Measurements from ENCODE around the gene FOXK1.
A peak's percentile ranks its signal among the peaks of the same experiment; 100 is the strongest.

FOXK1 gene

GRCh38 chr7:4725014-4725849 lies 43.1 kb downstream of the FOXK1 start:
- DNase-seq: no peak

DNA sequence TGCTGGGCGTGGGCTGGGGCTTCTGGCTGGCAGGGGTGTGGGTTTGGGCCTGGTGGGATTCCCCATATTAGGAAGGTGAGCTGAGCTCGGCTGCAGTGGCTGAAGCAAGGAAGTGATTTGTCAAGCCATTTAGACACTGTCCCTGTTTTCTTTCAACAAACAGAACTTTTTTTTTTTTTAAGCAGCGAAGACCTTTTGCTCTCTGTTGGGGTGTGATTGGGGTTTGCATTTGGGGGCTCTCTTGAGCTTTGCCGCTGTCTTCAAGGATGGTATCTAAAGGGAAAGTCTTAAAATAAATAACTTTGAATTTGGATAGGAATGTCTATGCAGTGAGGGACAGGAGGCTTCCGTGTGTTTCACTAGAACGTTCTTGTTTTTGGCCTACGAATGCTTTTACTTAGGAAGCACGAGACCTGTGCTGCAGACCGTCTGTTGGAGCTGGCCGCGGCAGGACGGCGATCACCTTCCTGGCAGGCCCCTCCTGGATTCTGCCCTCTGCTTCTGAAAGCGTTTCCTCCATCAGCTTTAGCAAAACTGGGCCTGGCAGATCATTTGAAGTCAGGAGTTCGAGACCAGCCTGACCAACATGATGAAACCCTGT lies 43.9 kb downstream of the FOXK1 start:
- no peak for DNase-seq

DNA sequence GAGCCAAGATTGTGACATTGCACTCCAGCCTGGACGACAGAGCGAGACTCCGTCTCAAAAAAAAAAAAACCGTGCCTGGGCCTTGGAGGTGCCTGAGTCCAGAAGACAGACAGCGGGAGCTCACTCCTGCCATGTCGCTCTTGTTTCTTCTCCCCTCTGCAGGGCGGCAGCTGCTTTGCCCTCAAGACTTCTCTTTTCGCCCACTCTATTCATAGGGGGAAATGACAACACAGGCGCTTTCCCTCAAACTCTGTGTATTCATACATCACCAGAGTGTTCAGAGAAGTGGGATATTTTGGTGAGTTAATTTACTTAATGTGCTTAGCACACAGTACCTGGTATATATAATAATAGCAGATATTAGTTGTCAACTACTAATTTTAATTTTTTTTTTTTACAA lies 44.5 kb downstream of the FOXK1 start:
- DNase-seq: no peak

DNA sequence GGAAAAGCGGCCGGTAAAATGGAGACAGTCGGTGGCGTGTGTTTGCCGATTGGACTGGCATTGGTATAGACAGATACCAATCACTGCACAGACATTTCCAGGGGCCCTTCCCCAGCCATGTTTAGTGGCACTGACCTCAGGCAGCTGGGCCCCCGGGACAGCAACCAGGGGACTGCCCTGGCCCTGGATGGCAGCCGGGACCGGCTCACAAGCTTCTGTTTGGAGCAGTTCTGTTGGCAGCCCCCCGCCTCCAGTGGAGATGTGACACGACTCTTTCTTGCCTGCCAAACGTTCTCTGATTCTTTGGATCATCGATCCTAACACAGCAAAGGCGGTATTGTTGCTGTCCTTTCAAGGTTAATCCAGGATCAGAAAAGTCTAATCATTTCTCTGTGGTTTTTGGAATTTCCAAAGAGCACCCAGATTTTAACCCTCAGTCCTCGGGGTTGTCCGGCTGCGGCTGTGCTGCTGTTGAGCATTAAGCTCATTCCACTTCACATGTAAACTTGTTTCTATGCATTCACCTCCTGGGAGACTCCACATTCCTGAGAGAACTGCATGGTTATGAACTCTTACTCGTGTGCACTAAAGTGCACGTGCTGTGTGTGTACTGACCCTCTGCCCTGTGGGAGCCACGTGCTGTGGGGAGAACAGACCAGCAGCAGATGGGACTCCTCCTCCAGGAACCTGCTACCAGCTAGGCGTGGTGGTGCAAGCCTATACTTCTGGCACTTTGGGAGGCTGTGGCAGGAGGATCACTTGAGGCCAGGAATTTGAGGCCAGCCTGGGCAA lies 46.0 kb downstream of the FOXK1 start:
- no peak for DNase-seq

GRCh38 chr7:4729266-4729665 lies 47.2 kb downstream of the FOXK1 start:
- DNase-seq: no peak

- DNase-seq: no peak
Observed at GRCh38 chr7:4730276-4730675, 48.2 kb downstream of the FOXK1 start.

- no peak for DNase-seq
Observed at GRCh38 chr7:4730971-4731370, 48.9 kb downstream of the FOXK1 start.

DNA sequence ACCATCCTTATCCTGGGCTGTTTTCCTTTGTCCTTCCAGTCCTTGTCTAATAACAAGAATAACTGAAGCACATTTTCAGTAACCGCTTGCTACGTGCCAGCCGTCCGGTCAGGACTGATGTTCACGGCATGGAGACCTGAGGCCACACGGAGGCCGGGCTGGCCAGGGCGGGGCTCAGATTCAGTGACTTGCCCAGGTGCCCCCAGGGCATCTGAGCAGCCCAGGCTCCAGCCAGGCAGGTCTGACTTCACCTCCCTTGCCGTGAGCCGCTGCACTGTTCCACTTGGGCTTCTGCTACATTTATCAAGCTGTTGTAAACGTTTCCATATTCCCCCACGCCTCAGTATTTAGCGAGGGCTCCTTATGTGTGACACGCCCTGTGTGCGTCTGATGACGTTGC lies 49.7 kb downstream of the FOXK1 start:
- no peak for DNase-seq

DNA sequence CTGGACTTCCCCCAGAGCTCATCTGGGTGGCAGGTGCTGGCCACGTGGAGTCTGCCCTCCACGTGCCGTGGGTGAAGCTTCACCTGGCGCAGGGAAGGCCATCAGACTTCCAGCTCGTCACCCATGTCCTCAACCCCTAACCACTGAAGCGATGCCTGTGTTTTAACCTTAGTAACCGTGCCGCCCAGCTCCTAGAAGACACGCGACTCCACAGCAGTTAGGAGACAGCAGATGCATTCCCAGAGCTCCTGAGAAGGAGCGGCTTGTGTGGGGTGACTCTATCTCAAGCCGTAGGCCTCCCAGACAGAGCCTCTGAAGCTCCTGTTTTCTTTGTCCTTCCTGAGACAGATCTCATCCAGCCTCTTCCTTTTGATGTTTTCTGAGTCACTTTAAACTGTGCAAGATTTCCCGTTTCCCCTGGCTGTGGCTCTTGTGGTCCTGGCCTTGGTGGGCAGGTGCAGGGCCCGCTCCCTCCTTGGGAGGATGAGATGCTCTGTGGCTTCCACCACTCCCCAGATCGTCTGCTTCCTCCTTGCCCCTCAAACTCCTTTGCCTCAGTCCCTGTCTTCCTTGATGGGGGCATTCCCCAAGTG lies 51.9 kb downstream of the FOXK1 start:
- no peak for DNase-seq

DNA sequence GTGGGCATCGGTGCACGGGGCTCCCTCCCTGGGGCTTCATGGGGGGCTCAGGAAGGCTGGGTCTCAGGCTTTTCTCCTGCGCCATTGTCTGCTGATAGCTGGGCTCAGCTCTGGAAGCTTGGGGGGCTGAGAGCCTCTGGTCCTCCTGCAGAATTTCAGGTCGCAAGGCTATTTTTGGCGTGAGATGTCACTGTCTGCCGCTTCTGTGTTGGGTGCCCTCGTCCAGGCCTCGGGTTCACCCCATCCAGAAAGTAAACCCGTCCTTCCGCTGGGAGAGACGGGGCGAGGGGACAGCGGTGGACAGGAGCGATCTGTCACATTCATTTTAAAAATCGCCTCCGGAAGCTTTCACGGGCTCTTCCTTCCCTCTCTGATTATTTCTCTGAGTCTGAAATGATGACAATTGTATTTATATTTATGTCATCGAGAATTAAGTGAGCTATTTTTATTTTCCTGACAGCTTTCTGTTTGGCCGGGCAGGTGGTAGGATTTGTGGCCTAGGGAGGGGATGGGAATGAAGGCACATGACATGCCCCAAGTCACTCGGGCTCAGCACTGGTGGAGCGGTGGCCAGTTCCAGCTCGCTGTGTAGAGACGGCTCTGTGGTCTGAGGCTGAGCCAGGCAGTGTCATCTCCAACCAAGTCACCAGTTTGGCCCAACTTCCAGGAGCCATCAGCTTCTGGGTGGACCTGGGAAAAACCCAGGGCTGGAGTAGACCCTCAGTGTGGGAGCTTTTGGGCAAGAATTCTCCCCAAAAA lies 52.7 kb downstream of the FOXK1 start:
- no peak for DNase-seq

DNA sequence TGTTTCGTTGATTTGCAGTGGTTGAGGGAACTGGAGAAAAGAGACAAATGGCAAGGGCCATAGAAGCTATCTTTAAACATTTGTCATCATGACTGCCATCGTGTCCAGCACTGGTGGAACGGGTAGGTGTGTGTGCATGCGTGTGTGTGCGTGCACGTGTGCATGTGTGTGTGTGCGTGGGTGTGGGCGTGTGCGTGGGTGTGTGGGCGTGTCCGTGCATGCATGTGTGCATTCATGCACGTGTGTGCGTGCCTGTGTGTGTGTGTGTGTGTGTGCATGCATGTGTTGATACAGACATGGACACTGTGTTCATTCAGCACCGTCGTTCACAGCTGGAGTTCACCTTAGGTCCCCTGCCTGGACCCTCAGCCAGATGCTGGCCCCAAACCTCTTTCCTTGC lies 55.2 kb downstream of the FOXK1 start:
- DNase-seq: no peak

DNA sequence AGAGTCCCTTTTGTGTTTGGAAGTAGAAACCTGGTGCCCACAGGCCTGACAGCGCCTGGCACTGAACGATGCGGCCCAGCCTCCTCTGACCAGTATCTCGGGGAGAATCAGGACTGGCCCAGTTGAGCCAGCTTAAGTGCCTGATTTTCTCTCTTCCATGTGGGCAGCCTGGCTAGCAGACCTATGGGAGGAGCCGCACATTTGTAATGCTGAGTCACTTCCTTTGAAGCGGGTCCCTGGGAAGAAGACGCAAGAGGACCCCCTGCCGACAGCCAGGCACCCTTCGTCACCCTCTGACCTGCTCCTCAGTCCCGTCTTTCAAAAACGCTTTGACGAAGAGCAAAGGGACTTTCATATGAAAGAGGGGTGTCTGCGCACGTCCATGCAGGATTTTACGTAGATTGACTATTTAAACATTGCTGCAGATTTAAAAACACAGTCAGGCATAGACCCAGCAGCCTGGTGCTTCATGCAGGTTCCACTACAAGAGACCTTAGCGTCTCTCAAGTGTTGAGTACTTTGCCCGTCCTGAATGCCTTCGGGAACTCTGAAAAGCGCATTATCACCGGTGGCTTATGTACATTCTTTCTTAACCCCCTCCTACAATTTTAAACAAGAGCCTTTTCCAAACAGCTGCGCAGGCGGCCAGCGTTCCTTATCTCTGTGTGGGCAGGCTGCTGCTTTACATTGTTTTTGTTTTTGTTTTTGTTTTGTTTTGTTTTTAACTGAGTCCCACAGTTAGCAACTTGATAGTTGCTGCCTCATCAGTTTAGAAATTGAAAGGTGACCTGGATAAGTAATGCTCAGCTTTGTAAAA lies 56.8 kb downstream of the FOXK1 start:
- DNase-seq: no peak

GRCh38 chr7:4739528-4739992 lies 57.5 kb downstream of the FOXK1 start:
- no peak for DNase-seq

DNA sequence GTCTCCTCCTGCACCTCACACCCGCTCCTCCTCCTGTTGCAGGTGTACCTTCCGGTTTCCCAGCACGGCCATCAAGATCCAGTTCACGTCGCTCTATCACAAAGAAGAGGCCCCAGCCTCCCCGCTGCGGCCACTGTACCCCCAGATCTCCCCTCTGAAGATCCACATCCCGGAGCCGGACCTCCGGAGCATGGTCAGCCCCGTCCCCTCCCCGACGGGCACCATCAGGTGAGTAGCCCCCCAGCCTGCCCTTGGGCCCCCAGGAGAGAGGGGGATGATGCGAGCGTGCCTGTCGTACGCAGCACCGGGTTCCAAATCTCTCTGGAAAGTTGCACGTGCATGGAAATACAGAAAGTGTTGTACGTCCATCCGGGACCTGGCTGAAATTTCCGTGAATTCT lies 58.7 kb downstream of the FOXK1 start:
- DNase-seq: no peak

- DNase-seq: no peak
Observed at GRCh38 chr7:4742051-4742573, 60.0 kb downstream of the FOXK1 start.

- no peak for DNase-seq
Observed at GRCh38 chr7:4742852-4743251, 60.8 kb downstream of the FOXK1 start.

DNA sequence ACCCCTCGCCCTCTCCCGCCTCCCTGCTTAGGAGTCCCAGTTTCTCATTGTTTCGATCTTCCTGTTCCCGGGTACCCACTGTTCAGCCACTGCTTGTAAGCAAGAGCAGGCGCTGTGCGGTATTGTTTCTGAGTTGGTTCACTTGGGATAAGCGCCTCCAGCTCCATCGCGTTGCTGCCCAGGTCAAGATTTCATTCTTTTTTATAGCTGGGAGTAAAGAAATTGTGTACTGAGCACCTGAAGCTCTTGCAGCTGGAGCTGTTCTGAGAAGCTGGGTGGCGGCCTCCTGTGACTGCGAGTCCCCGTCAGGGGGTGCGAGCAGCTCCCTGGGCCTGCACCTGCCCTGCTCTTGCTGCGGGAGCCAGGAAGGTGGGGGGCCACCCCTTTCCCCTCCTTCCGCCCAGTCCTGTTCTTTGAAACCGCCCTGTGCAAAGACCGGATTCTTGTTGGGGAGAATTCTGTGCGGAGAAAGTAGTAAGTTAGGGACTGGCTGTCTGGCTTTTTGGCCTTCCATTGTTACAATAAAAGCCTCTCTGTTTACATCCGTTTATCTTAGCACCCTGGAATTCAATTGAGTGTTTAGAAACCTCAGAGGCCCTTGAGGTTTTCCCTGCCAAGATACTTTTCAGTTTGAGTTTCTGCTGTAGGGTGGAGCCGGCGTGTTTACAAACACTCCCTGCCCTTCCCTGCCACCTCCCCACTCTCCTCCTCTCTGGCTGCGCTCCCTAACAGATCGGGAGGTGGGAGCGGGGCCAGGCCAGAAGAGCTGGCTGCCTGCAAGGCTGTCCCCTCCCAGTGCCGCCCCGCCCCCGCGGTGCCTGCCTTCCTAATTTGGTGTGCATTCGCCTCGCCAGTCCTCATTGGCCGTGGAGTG lies 62.5 kb downstream of the FOXK1 start:
- DNase-seq: peak; percentile 58

GRCh38 chr7:4745265-4745919 lies 63.3 kb downstream of the FOXK1 start:
- no peak for DNase-seq

DNA sequence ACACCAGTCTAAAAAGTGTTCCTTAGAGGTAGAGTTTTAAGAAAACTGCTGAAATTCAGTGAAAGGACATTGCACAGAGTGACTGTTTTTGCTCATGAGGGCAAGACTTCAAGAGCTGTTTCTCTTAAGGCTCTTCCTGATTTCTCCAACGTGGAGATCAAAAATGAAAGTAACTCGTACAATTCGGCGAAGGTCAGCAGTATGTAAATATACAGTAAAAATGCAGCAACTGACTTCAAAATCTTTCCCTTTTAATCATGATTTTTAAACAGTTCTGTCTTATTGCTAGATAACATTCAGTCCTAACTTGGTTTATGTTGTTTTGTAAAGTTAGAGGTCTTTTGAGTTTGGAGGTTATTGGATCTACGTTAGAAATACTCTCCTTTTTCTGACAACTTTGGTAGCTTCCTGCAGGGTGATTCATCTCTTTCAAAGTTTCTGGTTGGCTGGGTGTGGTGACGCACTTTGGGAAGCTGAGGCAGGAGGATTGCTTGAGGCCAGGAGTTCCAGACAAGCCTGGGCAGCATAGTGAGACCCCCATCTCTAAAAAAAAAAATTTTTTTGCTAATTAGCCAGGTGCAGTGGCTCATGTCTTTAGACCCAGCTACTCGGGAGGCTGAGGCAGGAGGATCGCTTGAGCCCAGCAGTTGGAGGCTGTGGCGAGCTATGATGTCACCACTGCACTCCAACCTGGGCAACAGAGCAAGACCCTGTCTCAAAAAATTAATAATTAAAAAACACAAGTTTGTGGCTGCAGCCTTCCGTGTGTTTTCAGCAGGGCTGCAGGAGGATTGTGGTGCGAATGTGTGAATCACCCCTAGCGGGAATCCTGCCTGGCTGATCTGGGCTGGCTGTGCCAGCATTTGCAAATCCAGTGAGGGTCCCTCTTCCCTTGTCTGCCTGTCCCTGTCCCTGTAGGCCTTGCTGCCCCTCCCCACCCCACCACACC lies 64.2 kb downstream of the FOXK1 start:
- no peak for DNase-seq

All from NCI-H1436 treated with DMSO at 0.1 percent for 48 hours (cell line).